Activated CD4-positive, alpha-beta memory T cell treated with anti-CD3 and anti-CD28 coated beads for 36 hours (primary cell): ENCODE results near the gene ERP29. TPM values are rescaled to one million over a fixed set of nuclear protein-coding genes. Genes with fewer than 3 reads are reported as not detected.

Experiments
- CTCF ChIA-PET: fragments of 350-600 bp; sonication (Branson Sonifier 250); formaldehyde crosslinking; loops from one replicate; lab custom pipeline; 2021; ENCODE audit warnings: antibody characterized with exemption, inconsistent platforms; lab: Charles Lee
- POLR2A ChIA-PET: fragments of 350-600 bp; sonication (Branson Sonifier 250); formaldehyde crosslinking; loops from one replicate; lab custom pipeline; 2021; ENCODE audit warnings: antibody characterized with exemption; lab: Charles Lee
- DNase-seq: peaks from one replicate; pipeline ENCODE4 v3.0.0-alpha.2; 2020
- H3K27ac Mint-ChIP-seq: one replicate; pipeline ENCODE4 v1.8.0; 2021; ENCODE audit warnings: mixed read lengths
- H3K27me3 Mint-ChIP-seq: one replicate; pipeline ENCODE4 v1.8.0; 2021; ENCODE audit warnings: mixed read lengths
- H3K36me3 Mint-ChIP-seq: one replicate; pipeline ENCODE4 v1.8.0; 2021; ENCODE audit warnings: mixed read lengths
- H3K4me1 Mint-ChIP-seq: one replicate; pipeline ENCODE4 v1.8.0; 2021; ENCODE audit warnings: low read depth, mixed read lengths
- H3K4me3 Mint-ChIP-seq: one replicate; pipeline ENCODE4 v1.8.0; 2021; ENCODE audit warnings: mild to moderate bottlenecking, mixed read lengths
- H3K9me3 Mint-ChIP-seq: one replicate; pipeline ENCODE4 v1.8.0; 2021; ENCODE audit warnings: mixed read lengths
- intact Hi-C: fragments of 100-400 bp; cut with micrococcal nuclease; formaldehyde crosslinking; loops from one replicate; pipeline ENCODE4 v1.15.1; 2023
- total RNA-seq, 2 experiments: library from RNA; stranded (reverse); gene quantifications; one replicate each; pipeline ENCODE4 v1.2.3, GENCODE V29; 2021

The ERP29 gene
- total RNA-seq: 100 to 1,000 TPM; 102 to 104 TPM

DNA sequence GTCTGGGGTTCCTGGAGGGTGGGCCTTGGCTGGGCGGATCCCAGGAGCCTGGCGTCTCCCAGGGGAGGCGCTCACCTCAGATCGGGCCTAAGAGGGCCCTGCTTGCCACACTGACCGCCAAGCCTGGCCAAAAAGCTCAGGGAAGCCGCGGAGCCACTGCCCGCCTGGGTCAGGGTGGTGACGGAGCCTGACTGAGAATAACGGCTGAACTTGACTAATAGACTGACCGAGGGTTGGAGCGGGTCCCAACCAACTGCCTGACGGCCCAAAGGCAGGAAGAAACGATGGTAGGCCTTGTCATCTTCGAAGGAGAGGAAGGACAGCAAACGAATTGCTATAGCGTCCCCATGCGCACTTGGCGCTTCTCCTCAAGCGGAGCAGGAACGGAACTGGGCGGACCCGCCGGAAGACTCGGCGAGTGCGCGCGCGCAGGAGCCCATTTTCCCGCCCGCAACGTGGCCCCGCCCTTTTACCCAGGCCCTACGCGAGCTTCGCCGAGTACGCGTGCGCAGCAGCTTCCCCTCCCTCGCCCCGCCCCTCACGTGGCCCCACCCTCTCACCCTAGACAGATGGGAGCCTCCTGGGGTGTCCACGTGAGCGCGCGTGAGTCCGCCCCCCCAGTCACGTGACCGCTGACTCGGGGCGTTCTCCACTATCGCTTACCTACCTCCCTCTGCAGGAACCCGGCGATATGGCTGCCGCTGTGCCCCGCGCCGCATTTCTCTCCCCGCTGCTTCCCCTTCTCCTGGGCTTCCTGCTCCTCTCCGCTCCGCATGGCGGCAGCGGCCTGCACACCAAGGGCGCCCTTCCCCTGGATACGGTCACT, at the start of gene ERP29, which contains the start of gene TMEM116:
TSS of gene ERP29 (plus strand) at position 652 of the 826 bp plus-strand sequence. CDS start at position 692, 40 bp downstream.
TSS of gene TMEM116 (minus strand) at position 391 of the 826 bp plus-strand sequence. CDS start 7,895 bp downstream, outside the sequence.
- POLR2A ChIA-PET: interaction anchor here (1.0 to 3.7 kb wide), 8 partner anchors 10 to 328 kb away, joined by 3 to 44 read pairs (median 7); partner anchors contain the start of genes ACAD10, BRAP, MAPKAPK5 and NAA25
- peak; percentile 100 for DNase-seq
- intact Hi-C loops: loop anchor here (1.0 to 10.0 kb wide), 9 partner anchors 12 to 418 kb away; partner anchors contain the start of genes ATXN2, MAPKAPK5 and RPL6
- H3K9me3 Mint-ChIP-seq: peaks cover 7% of the 10 kb centered on the region
- peaks cover 35% of the 10 kb centered on the region for H3K36me3 Mint-ChIP-seq
- H3K27me3 Mint-ChIP-seq: no peaks in the 10 kb centered on the region
- CTCF ChIA-PET: interaction anchor here (0.8 to 2.9 kb wide), 18 partner anchors 9 to 187 kb away, joined by 3 to 35 read pairs (median 4); no protein-coding TSS in a partner anchor
- H3K4me3 Mint-ChIP-seq: peak within 1 kb of the TSS; percentile 97
- peak within 1 kb of the TSS; percentile 99 for H3K27ac Mint-ChIP-seq
- H3K4me1 Mint-ChIP-seq: peaks cover 49% of the 10 kb centered on the region

- Mint-ChIP-seq H3K9me3 (peaks cover 25% of the 10 kb centered on the region), H3K27ac (no peak overlapping the region)
Observed at GRCh38 chr12:111964935-111965334, 48.3 kb upstream of the ERP29 start.

GRCh38 chr12:111971800-111972199, 41.4 kb upstream of the ERP29 start:
- no peaks in the 10 kb centered on the region for H3K27me3 Mint-ChIP-seq
- POLR2A ChIA-PET: no interaction called here
- no peak overlapping the region for H3K4me3 Mint-ChIP-seq
- CTCF ChIA-PET: no interaction called here
- H3K4me1 Mint-ChIP-seq: peaks cover 22% of the 10 kb centered on the region
- H3K27ac Mint-ChIP-seq: no peak overlapping the region
- peaks cover 12% of the 10 kb centered on the region for H3K36me3 Mint-ChIP-seq
- intact Hi-C loops: no loop called here
- DNase-seq: no peak
- peaks cover 4% of the 10 kb centered on the region for H3K9me3 Mint-ChIP-seq

More at GRCh38 chr12:111964935-111965334, 48.3 kb upstream of the ERP29 start:
- Mint-ChIP-seq H3K36me3 (peaks cover 35% of the 10 kb centered on the region), H3K27me3 (no peaks in the 10 kb centered on the region), H3K4me1 (peaks cover 19% of the 10 kb centered on the region), H3K4me3 (no peak overlapping the region)
- CTCF ChIA-PET: no interaction called here
- intact Hi-C loops: no loop called here
- DNase-seq: no peak
- POLR2A ChIA-PET: no interaction called here

- POLR2A ChIA-PET: no interaction called here
- Mint-ChIP-seq H3K4me1 (peaks cover 26% of the 10 kb centered on the region), H3K4me3 (no peak overlapping the region)
Observed at GRCh38 chr12:111975161-111975931, 37.9 kb upstream of the ERP29 start.

DNA sequence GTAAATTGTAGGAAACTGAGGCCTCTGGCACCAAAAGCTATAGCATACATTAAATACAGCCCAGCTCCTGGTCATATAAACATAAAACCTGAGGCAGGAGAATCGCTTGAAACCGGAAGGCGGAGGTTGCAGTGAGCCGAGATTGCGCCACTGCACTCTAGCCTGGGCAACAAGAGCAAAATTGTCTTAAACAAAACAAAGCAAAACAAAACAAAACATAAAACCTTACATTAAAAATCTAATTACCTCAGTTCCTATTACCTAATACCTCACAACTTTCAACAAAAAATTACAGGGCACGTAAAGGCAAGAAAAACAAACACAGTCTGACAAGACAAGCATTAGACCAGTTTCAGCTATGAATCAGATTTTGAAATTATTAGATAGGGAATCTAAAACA, 36.9 kb upstream of the ERP29 start:
- H3K4me3 Mint-ChIP-seq: no peak overlapping the region
- ChIA-PET POLR2A (no interaction called here), CTCF (interaction anchor here (0.5 to 1.1 kb wide), 2 partner anchors 37 to 1402 kb away, joined by 3 to 4 read pairs; partner anchors contain the start of genes ERP29 and TMEM116)
- no peaks in the 10 kb centered on the region for H3K27me3 Mint-ChIP-seq
- intact Hi-C loops: no loop called here
- H3K27ac Mint-ChIP-seq: no peak overlapping the region
- H3K36me3 Mint-ChIP-seq: peaks cover 3% of the 10 kb centered on the region
- H3K9me3 Mint-ChIP-seq: no peaks in the 10 kb centered on the region
- DNase-seq: no peak
- H3K4me1 Mint-ChIP-seq: peaks cover 26% of the 10 kb centered on the region

More at GRCh38 chr12:111975161-111975931, 37.9 kb upstream of the ERP29 start:
- intact Hi-C loops: no loop called here
- Mint-ChIP-seq H3K27me3 (no peaks in the 10 kb centered on the region), H3K9me3 (peaks cover 4% of the 10 kb centered on the region), H3K36me3 (peaks cover 6% of the 10 kb centered on the region), H3K27ac (no peak overlapping the region)
- CTCF ChIA-PET: interaction anchor here (1.1 kb wide), 1 partner anchor 38 kb away, joined by 4 read pairs; the partner anchor contains the start of genes ERP29 and TMEM116
- DNase-seq: no peak

DNA sequence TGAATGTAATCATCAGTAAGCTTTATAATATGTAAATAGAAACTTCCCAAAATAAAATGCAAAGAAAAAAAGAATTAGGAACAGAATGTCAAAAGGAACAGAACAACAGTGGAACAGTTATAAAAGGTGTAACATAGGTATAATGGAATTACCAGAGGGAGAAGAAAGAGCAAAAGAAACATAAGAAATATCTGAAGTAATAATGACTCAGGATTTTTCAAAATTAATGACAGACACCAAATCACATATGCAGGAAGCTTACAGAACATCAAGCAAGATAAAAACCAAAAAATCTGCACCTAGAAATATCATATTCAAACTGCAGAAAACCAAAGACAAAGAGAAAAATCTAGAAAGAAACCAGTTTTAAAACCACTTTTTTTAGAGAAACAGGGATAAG, 36.4 kb upstream of the ERP29 start:
- no peak overlapping the region for H3K27ac Mint-ChIP-seq
- H3K36me3 Mint-ChIP-seq: peaks cover 3% of the 10 kb centered on the region
- no peak overlapping the region for H3K4me3 Mint-ChIP-seq
- peaks cover 26% of the 10 kb centered on the region for H3K4me1 Mint-ChIP-seq
- intact Hi-C loops: no loop called here
- DNase-seq: no peak
- ChIA-PET CTCF (no interaction called here), POLR2A (no interaction called here)
- H3K9me3 Mint-ChIP-seq: no peaks in the 10 kb centered on the region
- no peaks in the 10 kb centered on the region for H3K27me3 Mint-ChIP-seq

GRCh38 chr12:111978545-111978944, 34.7 kb upstream of the ERP29 start:
- Mint-ChIP-seq H3K4me1 (peaks cover 26% of the 10 kb centered on the region), H3K4me3 (no peak overlapping the region), H3K36me3 (no peaks in the 10 kb centered on the region), H3K27me3 (no peaks in the 10 kb centered on the region), H3K9me3 (no peaks in the 10 kb centered on the region), H3K27ac (no peak overlapping the region)
- intact Hi-C loops: no loop called here
- DNase-seq: no peak
- ChIA-PET CTCF (no interaction called here), POLR2A (no interaction called here)

DNA sequence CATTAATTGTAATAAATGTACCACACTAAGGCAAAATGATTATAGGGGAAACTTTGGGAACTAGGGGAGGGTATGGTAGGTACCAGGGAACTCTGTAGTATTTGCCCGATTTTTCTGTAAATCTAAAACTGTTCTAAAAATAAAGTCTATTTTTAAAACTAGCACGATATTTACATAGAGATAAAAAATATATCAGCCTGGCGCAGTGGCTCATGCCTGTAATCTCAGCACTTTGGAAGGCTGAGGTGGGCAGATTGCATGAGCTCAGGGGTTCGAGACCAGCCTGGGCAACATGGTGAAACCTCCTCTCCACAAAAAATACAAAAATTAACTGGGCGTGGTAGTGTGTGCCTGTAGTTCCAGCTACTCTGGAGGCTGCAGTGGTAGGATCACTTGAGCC, 32.6 kb upstream of the ERP29 start:
- intact Hi-C loops: no loop called here
- Mint-ChIP-seq H3K27me3 (no peaks in the 10 kb centered on the region), H3K36me3 (no peaks in the 10 kb centered on the region), H3K4me3 (no peak overlapping the region), H3K27ac (no peak overlapping the region), H3K4me1 (peaks cover 30% of the 10 kb centered on the region), H3K9me3 (no peaks in the 10 kb centered on the region)
- ChIA-PET CTCF (no interaction called here), POLR2A (no interaction called here)
- no peak for DNase-seq

DNA sequence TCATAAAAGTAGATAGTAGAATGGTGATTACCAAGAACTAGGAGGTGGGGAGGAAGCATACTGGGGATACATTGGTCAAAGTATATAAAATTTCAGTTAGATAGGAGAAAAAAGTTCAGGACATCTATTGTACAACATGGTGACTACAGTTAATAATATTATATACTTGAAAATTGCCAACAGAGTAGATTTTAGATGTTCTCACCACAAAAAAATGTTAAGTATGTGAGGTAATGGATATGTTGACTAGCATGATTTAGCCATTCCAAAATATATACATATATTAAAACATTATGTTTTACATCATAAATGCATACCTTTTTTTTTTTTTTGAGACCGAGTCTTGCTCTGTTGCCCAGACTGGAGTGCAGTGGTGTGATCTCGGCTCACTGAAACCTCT, 31.2 kb upstream of the ERP29 start:
- no peaks in the 10 kb centered on the region for H3K27me3 Mint-ChIP-seq
- no peaks in the 10 kb centered on the region for H3K36me3 Mint-ChIP-seq
- H3K27ac Mint-ChIP-seq: no peak overlapping the region
- ChIA-PET POLR2A (no interaction called here), CTCF (no interaction called here)
- peaks cover 21% of the 10 kb centered on the region for H3K4me1 Mint-ChIP-seq
- H3K4me3 Mint-ChIP-seq: no peak overlapping the region
- no peak for DNase-seq
- no peaks in the 10 kb centered on the region for H3K9me3 Mint-ChIP-seq
- intact Hi-C loops: no loop called here

DNA sequence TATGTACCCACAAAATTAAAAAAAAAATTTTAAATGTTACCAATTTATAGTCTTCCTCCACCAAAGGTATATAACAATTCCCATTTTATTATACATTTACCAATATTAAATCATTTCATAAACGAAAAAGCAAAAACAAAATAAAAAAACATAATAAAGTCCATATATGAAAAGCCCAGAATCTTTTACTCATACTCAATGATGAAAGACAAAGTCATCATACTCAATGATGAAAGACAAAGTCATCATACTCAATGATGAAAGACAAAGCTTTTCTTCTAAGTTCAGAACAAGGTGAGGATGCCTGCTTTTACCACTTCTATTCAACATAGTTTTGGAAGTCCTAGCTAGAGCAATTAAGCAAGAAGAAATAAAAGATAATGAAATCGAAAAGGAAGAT, 28.4 kb upstream of the ERP29 start:
- Mint-ChIP-seq H3K4me1 (peaks cover 16% of the 10 kb centered on the region), H3K27me3 (no peaks in the 10 kb centered on the region), H3K36me3 (peaks cover 11% of the 10 kb centered on the region), H3K4me3 (no peak overlapping the region), H3K9me3 (no peaks in the 10 kb centered on the region), H3K27ac (no peak overlapping the region)
- ChIA-PET POLR2A (no interaction called here), CTCF (no interaction called here)
- no peak for DNase-seq
- intact Hi-C loops: no loop called here

- CTCF ChIA-PET: interaction anchor here (0.7 to 1.2 kb wide), 2 partner anchors 21 to 23 kb away, joined by 3 to 4 read pairs; partner anchors contain the start of gene TMEM116
- H3K9me3 Mint-ChIP-seq: no peaks in the 10 kb centered on the region
- intact Hi-C loops: loop anchor here (5.0 kb wide), 1 partner anchor 44 kb away; no protein-coding TSS in a partner anchor
Observed at GRCh38 chr12:111991535-111991934, 21.7 kb upstream of the ERP29 start.

More at GRCh38 chr12:111991535-111991934, 21.7 kb upstream of the ERP29 start:
- H3K4me1 Mint-ChIP-seq: peaks cover 57% of the 10 kb centered on the region
- H3K27ac Mint-ChIP-seq: no peak overlapping the region
- POLR2A ChIA-PET: interaction anchor here (0.6 to 1.1 kb wide), 2 partner anchors 32 to 613 kb away, joined by 3 to 5 read pairs; no protein-coding TSS in a partner anchor
- H3K4me3 Mint-ChIP-seq: no peak overlapping the region
- no peak for DNase-seq
- peaks cover 13% of the 10 kb centered on the region for H3K36me3 Mint-ChIP-seq
- H3K27me3 Mint-ChIP-seq: no peaks in the 10 kb centered on the region
